ENCODE data around the gene PCDHA1. TPM values are rescaled to one million over a fixed set of nuclear protein-coding genes. Genes with fewer than 3 reads are reported as not detected.
"Not testable (repeated sequence)": the region's sequence is repeated elsewhere in the genome, so short reads cannot be mapped to it uniquely, and the experiment has no call there.

Gene PCDHA1
- total RNA-seq = not detected

- peaks cover 3% of the 10 kb centered on the region for H3K36me3 Mint-ChIP-seq
- H3K4me1 Mint-ChIP-seq = no peaks in the 10 kb centered on the region
- no peak for ATAC-seq
- no peak for DNase-seq
- no peak within 1 kb of the TSS for H3K27ac Mint-ChIP-seq
- peaks cover 2% of the 10 kb centered on the region for H3K27me3 Mint-ChIP-seq
- H3K9me3 Mint-ChIP-seq (ENCODE audit: low read depth) = peaks cover 21% of the 10 kb centered on the region
- H3K4me3 Mint-ChIP-seq = no peak within 1 kb of the TSS
- CTCF ChIA-PET = no interaction called here
These were observed at the start of gene PCDHA1 for GRCh38 chr5:140785905-140786686. Gene PCDHA1, plus strand, starts transcription at chr5:140786140.

GRCh38 chr5:140737486-140737885 is 48.5 kb upstream of the PCDHA1 start:
- H3K27me3 Mint-ChIP-seq = peaks cover 16% of the 10 kb centered on the region
- peaks cover 5% of the 10 kb centered on the region for H3K9me3 Mint-ChIP-seq (ENCODE audit: low read depth)
- no peak overlapping the region for H3K27ac Mint-ChIP-seq
- H3K4me3 Mint-ChIP-seq = no peak overlapping the region
- DNase-seq (no peak), ATAC-seq (no peak)
- no peaks in the 10 kb centered on the region for H3K4me1 Mint-ChIP-seq
- no peaks in the 10 kb centered on the region for H3K36me3 Mint-ChIP-seq
- CTCF ChIA-PET = interaction anchor here (1.3 kb wide), 1 partner anchor 493 kb away, joined by 3 read pairs; no protein-coding TSS in a partner anchor

- CTCF ChIA-PET = no interaction called here
- H3K4me3 Mint-ChIP-seq = no peak overlapping the region
- no peak overlapping the region for H3K27ac Mint-ChIP-seq
- H3K27me3 Mint-ChIP-seq = peaks cover 5% of the 10 kb centered on the region
- H3K9me3 Mint-ChIP-seq (ENCODE audit: low read depth) = peaks cover 3% of the 10 kb centered on the region
- no peaks in the 10 kb centered on the region for H3K4me1 Mint-ChIP-seq
- no peaks in the 10 kb centered on the region for H3K36me3 Mint-ChIP-seq
- DNase-seq (no peak), ATAC-seq (no peak)
These were observed 44.0 kb upstream of the PCDHA1 start for GRCh38 chr5:140741967-140742366.

GRCh38 chr5:140753561-140753960 is 32.4 kb upstream of the PCDHA1 start:
- Mint-ChIP-seq H3K27ac (no peak overlapping the region), H3K4me3 (no peak overlapping the region), H3K9me3 (ENCODE audit: low read depth) (peaks cover 39% of the 10 kb centered on the region), H3K36me3 (peaks cover 4% of the 10 kb centered on the region), H3K27me3 (no peaks in the 10 kb centered on the region), H3K4me1 (no peaks in the 10 kb centered on the region)
- DNase-seq (no peak), ATAC-seq (no peak)
- CTCF ChIA-PET = no interaction called here

GRCh38 chr5:140764177-140764973 is 21.6 kb upstream of the PCDHA1 start:
- Mint-ChIP-seq H3K4me1 (no peaks in the 10 kb centered on the region), H3K27me3 (no peaks in the 10 kb centered on the region), H3K9me3 (ENCODE audit: low read depth) (peaks cover 55% of the 10 kb centered on the region), H3K27ac (no peak overlapping the region), H3K4me3 (no peak overlapping the region), H3K36me3 (peaks cover 9% of the 10 kb centered on the region)
- no peak for ATAC-seq
- CTCF ChIA-PET = no interaction called here
- no peak for DNase-seq

GRCh38 chr5:140767444-140767843 is 18.5 kb upstream of the PCDHA1 start:
- Mint-ChIP-seq H3K27me3 (no peaks in the 10 kb centered on the region), H3K4me3 (no peak overlapping the region), H3K9me3 (ENCODE audit: low read depth) (peaks cover 50% of the 10 kb centered on the region), H3K36me3 (peaks cover 9% of the 10 kb centered on the region), H3K27ac (no peak overlapping the region), H3K4me1 (no peaks in the 10 kb centered on the region)
- DNase-seq (no peak), ATAC-seq (no peak)
- CTCF ChIA-PET = no interaction called here

- no peak overlapping the region for H3K4me3 Mint-ChIP-seq
- CTCF ChIA-PET = no interaction called here
- ATAC-seq (no peak), DNase-seq (no peak)
- no peak overlapping the region for H3K27ac Mint-ChIP-seq
- H3K9me3 Mint-ChIP-seq (ENCODE audit: low read depth) = peaks cover 26% of the 10 kb centered on the region
- no peaks in the 10 kb centered on the region for H3K36me3 Mint-ChIP-seq
- no peaks in the 10 kb centered on the region for H3K4me1 Mint-ChIP-seq
- H3K27me3 Mint-ChIP-seq = no peaks in the 10 kb centered on the region
These were observed 5.4 kb upstream of the PCDHA1 start for GRCh38 chr5:140780512-140780911.

GRCh38 chr5:140787422-140787821 is 1.5 kb downstream of the PCDHA1 start:
- H3K4me1 Mint-ChIP-seq, CTCF ChIA-PET, H3K4me3 Mint-ChIP-seq, H3K27me3 Mint-ChIP-seq, ATAC-seq, H3K27ac Mint-ChIP-seq, DNase-seq, H3K36me3 Mint-ChIP-seq: not testable (repeated sequence)
- H3K9me3 Mint-ChIP-seq (ENCODE audit: low read depth) = peaks cover 18% of the 10 kb centered on the region

GRCh38 chr5:140787849-140788504 is 2.0 kb downstream of the PCDHA1 start:
- DNase-seq, H3K27me3 Mint-ChIP-seq, CTCF ChIA-PET, H3K4me1 Mint-ChIP-seq, ATAC-seq, H3K36me3 Mint-ChIP-seq, H3K4me3 Mint-ChIP-seq, H3K27ac Mint-ChIP-seq: not testable (repeated sequence)
- peaks cover 18% of the 10 kb centered on the region for H3K9me3 Mint-ChIP-seq (ENCODE audit: low read depth)

- peaks cover 19% of the 10 kb centered on the region for H3K9me3 Mint-ChIP-seq (ENCODE audit: low read depth)
- H3K36me3 Mint-ChIP-seq = peaks cover 3% of the 10 kb centered on the region
These were observed 5.1 kb downstream of the PCDHA1 start for GRCh38 chr5:140791089-140791488.

GRCh38 chr5:140794595-140795258 is 8.8 kb downstream of the PCDHA1 start, which contains the start of gene PCDHA2:
Gene PCDHA2, plus strand, starts transcription at chr5:140794852.
- DNase-seq (no peak), ATAC-seq (no peak)
- Mint-ChIP-seq H3K27ac (no peak within 1 kb of the TSS), H3K4me1 (no peaks in the 10 kb centered on the region), H3K4me3 (no peak within 1 kb of the TSS), H3K9me3 (ENCODE audit: low read depth) (peaks cover 9% of the 10 kb centered on the region), H3K36me3 (no peaks in the 10 kb centered on the region), H3K27me3 (no peaks in the 10 kb centered on the region)
- CTCF ChIA-PET = no interaction called here

More at GRCh38 chr5:140791089-140791488, 5.1 kb downstream of the PCDHA1 start:
- Mint-ChIP-seq H3K4me1 (no peaks in the 10 kb centered on the region), H3K4me3 (no peak overlapping the region), H3K27ac (no peak overlapping the region), H3K27me3 (peaks cover 2% of the 10 kb centered on the region)
- no peak for DNase-seq
- ATAC-seq = no peak
- CTCF ChIA-PET = no interaction called here

GRCh38 chr5:140795259-140795641 is 9.3 kb downstream of the PCDHA1 start:
- Mint-ChIP-seq H3K9me3 (ENCODE audit: low read depth) (peaks cover 9% of the 10 kb centered on the region), H3K27me3 (no peaks in the 10 kb centered on the region), H3K27ac (no peak overlapping the region), H3K4me3 (no peak overlapping the region), H3K4me1 (no peaks in the 10 kb centered on the region), H3K36me3 (no peaks in the 10 kb centered on the region)
- ATAC-seq (no peak), DNase-seq (no peak)
- CTCF ChIA-PET = no interaction called here

- H3K36me3 Mint-ChIP-seq, H3K27me3 Mint-ChIP-seq, H3K4me1 Mint-ChIP-seq, CTCF ChIA-PET, H3K27ac Mint-ChIP-seq, ATAC-seq, DNase-seq, H3K4me3 Mint-ChIP-seq: not testable (repeated sequence)
- peaks cover 10% of the 10 kb centered on the region for H3K9me3 Mint-ChIP-seq (ENCODE audit: low read depth)
These were observed 10.3 kb downstream of the PCDHA1 start for GRCh38 chr5:140796072-140796717.
